ENCODE measurements around the gene SIPA1L2. TPM values are rescaled to one million over a fixed set of nuclear protein-coding genes. Genes with fewer than 3 reads are reported as not detected.

The SIPA1L2 gene
- total RNA-seq, 1 donor from 2014 or later, result 9.0 TPM

- Mint-ChIP-seq H3K27ac (ENCODE audit: unreplicated experiment) (no peak overlapping the region), H3K4me1 (ENCODE audit: low read depth) (peaks cover 9% of the 10 kb centered on the region), H3K36me3 (ENCODE audit: low read depth) (no peaks in the 10 kb centered on the region), H3K4me3 (ENCODE audit: unreplicated experiment) (no peak overlapping the region), H3K9me3 (ENCODE audit: low read depth) (no peaks in the 10 kb centered on the region), H3K27me3 (ENCODE audit: low read depth) (peaks cover 2% of the 10 kb centered on the region)
- DNase-seq (ENCODE audit: low spot score), result no peak
- TF ChIP-seq CTCF (IDR thresholded peaks at IDR 0.05), result no peak
Observed at GRCh38 chr1:232655028-232655745, 25.3 kb upstream of the SIPA1L2 start.

GRCh38 chr1:232653789-232654188, 23.9 kb upstream of the SIPA1L2 start:
- Mint-ChIP-seq H3K36me3 (ENCODE audit: low read depth) (no peaks in the 10 kb centered on the region), H3K9me3 (ENCODE audit: low read depth) (no peaks in the 10 kb centered on the region), H3K27ac (ENCODE audit: unreplicated experiment) (no peak overlapping the region), H3K27me3 (ENCODE audit: low read depth) (no peaks in the 10 kb centered on the region), H3K4me3 (ENCODE audit: unreplicated experiment) (no peak overlapping the region), H3K4me1 (ENCODE audit: low read depth) (peaks cover 9% of the 10 kb centered on the region)
- DNase-seq (ENCODE audit: low spot score), result no peak
- no peak for TF ChIP-seq CTCF (IDR thresholded peaks at IDR 0.05)

- H3K9me3 Mint-ChIP-seq (ENCODE audit: low read depth), result no peaks in the 10 kb centered on the region
- H3K4me1 Mint-ChIP-seq (ENCODE audit: low read depth), result peaks cover 9% of the 10 kb centered on the region
- H3K36me3 Mint-ChIP-seq (ENCODE audit: low read depth), result no peaks in the 10 kb centered on the region
- no peak overlapping the region for H3K27ac Mint-ChIP-seq (ENCODE audit: unreplicated experiment)
- DNase-seq (ENCODE audit: low spot score), result no peak
- no peak for TF ChIP-seq CTCF (IDR thresholded peaks at IDR 0.05)
- H3K27me3 Mint-ChIP-seq (ENCODE audit: low read depth), result no peaks in the 10 kb centered on the region
- no peak overlapping the region for H3K4me3 Mint-ChIP-seq (ENCODE audit: unreplicated experiment)
Observed at GRCh38 chr1:232650845-232651244, 20.9 kb upstream of the SIPA1L2 start.

- TF ChIP-seq CTCF (IDR thresholded peaks at IDR 0.05), result no peak
- Mint-ChIP-seq H3K4me3 (ENCODE audit: unreplicated experiment) (no peak overlapping the region), H3K27me3 (ENCODE audit: low read depth) (no peaks in the 10 kb centered on the region), H3K27ac (ENCODE audit: unreplicated experiment) (no peak overlapping the region), H3K36me3 (ENCODE audit: low read depth) (no peaks in the 10 kb centered on the region), H3K4me1 (ENCODE audit: low read depth) (peaks cover 9% of the 10 kb centered on the region), H3K9me3 (ENCODE audit: low read depth) (no peaks in the 10 kb centered on the region)
- DNase-seq (ENCODE audit: low spot score), result no peak
Observed at GRCh38 chr1:232650418-232650817, 20.5 kb upstream of the SIPA1L2 start.

GRCh38 chr1:232648316-232648715, 18.4 kb upstream of the SIPA1L2 start:
- Mint-ChIP-seq H3K4me1 (ENCODE audit: low read depth) (peaks cover 9% of the 10 kb centered on the region), H3K9me3 (ENCODE audit: low read depth) (no peaks in the 10 kb centered on the region), H3K27ac (ENCODE audit: unreplicated experiment) (no peak overlapping the region), H3K4me3 (ENCODE audit: unreplicated experiment) (no peak overlapping the region), H3K27me3 (ENCODE audit: low read depth) (no peaks in the 10 kb centered on the region), H3K36me3 (ENCODE audit: low read depth) (no peaks in the 10 kb centered on the region)
- no peak for TF ChIP-seq CTCF (IDR thresholded peaks at IDR 0.05)
- DNase-seq (ENCODE audit: low spot score), result no peak

Measured in chondrocyte (in vitro differentiated cells).